Prostate gland (tissue), 2 donors: ENCODE measurements around the gene GTPBP3. TPM values are rescaled to one million over a fixed set of nuclear protein-coding genes. Genes with fewer than 3 reads are reported as not detected.

Source experiments
- DNase-seq: peaks from one replicate; pipeline ENCODE4 v3.0.0-alpha.2; 2019; ENCODE audit warnings: low spot score
- H3K27ac ChIP-seq, 2 donors: fragments of 200-600 bp; sonication (generic); 2 replicates each; pipeline ENCODE4 v1.5.1; 2017 to 2019
- H3K27me3 ChIP-seq: fragments of 200-600 bp; sonication (generic); replicated peaks from 2 replicates; pipeline ENCODE4 v1.5.1; 2019; ENCODE audit not compliant: insufficient read depth
- H3K36me3 ChIP-seq, 2 donors: fragments of 200-600 bp; sonication (generic); 1 replicate in 1 of 2; 2 replicates in 1 of 2; pipeline versions ENCODE4 v1.5.1 to v1.8.1; 2017 to 2019
- H3K4me1 ChIP-seq: fragments of 200-600 bp; sonication (generic); replicated peaks from 2 replicates; pipeline ENCODE4 v1.5.1; 2019
- H3K4me3 ChIP-seq, 2 donors: fragments of 200-600 bp; sonication (generic); 2 replicates each; pipeline ENCODE4 v1.5.1; 2017 to 2019
- H3K9me3 ChIP-seq: fragments of 200-600 bp; sonication (generic); 2 replicates; pipeline ENCODE4 v1.5.1; 2017
- CTCF ChIP-seq, 4 experiments: fragments of 200-600 bp in 2 of 4; fragments of 450-650 bp in 2 of 4; sonication (generic) in 2 of 4; IDR thresholded peaks; 1 replicate in 3 of 4; 2 replicates in 1 of 4; pipeline ENCODE4 v1.5.1; 2016 to 2019; ENCODE audit warnings: antibody characterized with exemption in 4 of 4, mild to moderate bottlenecking in 2 of 4, moderate library complexity in 2 of 4
- POLR2A ChIP-seq: fragments of 450-650 bp; IDR thresholded peaks from one replicate; pipeline ENCODE4 v1.6.1; 2016; ENCODE audit warnings: antibody characterized with exemption, mild to moderate bottlenecking
- POLR2AphosphoS5 ChIP-seq: sonication (generic); formaldehyde crosslinking; IDR thresholded peaks from one replicate; pipeline ENCODE4 v1.6.1; 2017; ENCODE audit warnings: antibody characterized with exemption
- WGBS: methylation state at CpG from one replicate; pipeline ENCODE4 v1.1.5; 2018; 5-methylcytosine and 5-hydroxymethylcytosine counted together
- intact Hi-C: fragments of 100-400 bp; cut with DNase I; formaldehyde crosslinking; loops from one replicate; pipeline ENCODE4 v1.14.2; 2022
- total RNA-seq, 2 donors: library from RNA; depleted of rRNA; stranded (reverse); fragments of >200 nt; gene quantifications; one replicate each; pipeline ENCODE4 v1.1.0, GENCODE V29; 2016

Gene GTPBP3
- total RNA-seq, 2 donors from 2014 or later: 42.4 to 67.0 TPM

- intact Hi-C loops: no loop called here
- Histone ChIP-seq H3K9me3 (no peaks in the 10 kb centered on the region), H3K36me3 (no peaks in the 10 kb centered on the region), H3K27me3 (no peaks in the 10 kb centered on the region), H3K4me1 (peaks cover 4% of the 10 kb centered on the region), H3K4me3 (no peak overlapping the region), H3K27ac (no peak overlapping the region)
- DNase-seq: no peak
- WGBS: 89% methylated on average over 34 of the region's 34 CpGs
- TF ChIP-seq CTCF (IDR thresholded peaks at IDR 0.05): no peak
- no peak for TF ChIP-seq POLR2AphosphoS5
- TF ChIP-seq POLR2A: no peak
Measured at GRCh38 chr19:17339088-17339741, 1.9 kb downstream of the GTPBP3 start.

- Histone ChIP-seq H3K4me1 (no peaks in the 10 kb centered on the region), H3K27ac (no peak overlapping the region), H3K9me3 (no peaks in the 10 kb centered on the region), H3K36me3 (no peaks in the 10 kb centered on the region), H3K27me3 (no peaks in the 10 kb centered on the region), H3K4me3 (no peak overlapping the region)
- 72% methylated on average over 21 of the region's 21 CpGs for WGBS
- no peak for TF ChIP-seq POLR2A
- no peak for TF ChIP-seq CTCF (IDR thresholded peaks at IDR 0.05)
- no peak for TF ChIP-seq POLR2AphosphoS5
- intact Hi-C loops: no loop called here
- no peak for DNase-seq
Measured at GRCh38 chr19:17340302-17340870, 3.0 kb downstream of the GTPBP3 start.

GRCh38 chr19:17340871-17341357 lies 3.6 kb downstream of the GTPBP3 start:
- intact Hi-C loops: no loop called here
- 80% methylated on average over 17 of the region's 17 CpGs for WGBS
- TF ChIP-seq POLR2A (no peak), CTCF (IDR thresholded peaks at IDR 0.05) (no peak), POLR2AphosphoS5 (no peak)
- H3K27ac ChIP-seq: no peak overlapping the region
- H3K36me3 ChIP-seq: no peaks in the 10 kb centered on the region
- no peaks in the 10 kb centered on the region for H3K4me1 ChIP-seq
- H3K9me3 ChIP-seq: no peaks in the 10 kb centered on the region
- H3K27me3 ChIP-seq: no peaks in the 10 kb centered on the region
- no peak for DNase-seq
- H3K4me3 ChIP-seq: no peak overlapping the region

DNA sequence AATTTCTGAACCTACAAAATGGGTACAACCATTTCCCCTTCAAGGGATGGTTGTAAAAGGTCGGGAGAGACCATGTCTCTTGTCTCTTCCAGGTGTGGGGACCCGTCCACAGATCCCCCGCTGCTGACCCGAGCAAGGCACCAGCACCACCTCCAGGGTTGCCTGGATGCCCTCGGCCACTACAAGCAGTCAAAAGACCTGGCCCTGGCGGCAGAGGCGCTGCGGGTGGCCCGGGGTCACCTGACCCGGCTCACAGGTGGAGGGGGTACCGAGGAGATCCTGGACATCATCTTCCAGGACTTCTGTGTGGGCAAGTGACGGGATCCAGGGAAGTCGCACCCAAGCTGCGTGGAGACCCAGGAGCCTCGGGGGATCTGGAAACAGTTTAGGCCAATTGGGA lies 4.0 kb downstream of the GTPBP3 start:
- WGBS: 91% methylated on average over 14 of the region's 15 CpGs
- no peak for DNase-seq
- H3K27ac ChIP-seq: no peak overlapping the region
- TF ChIP-seq CTCF (IDR thresholded peaks at IDR 0.05) (no peak), POLR2A (no peak), POLR2AphosphoS5 (no peak)
- no peak overlapping the region for H3K4me3 ChIP-seq
- H3K9me3 ChIP-seq: no peaks in the 10 kb centered on the region
- H3K27me3 ChIP-seq: no peaks in the 10 kb centered on the region
- H3K36me3 ChIP-seq: no peaks in the 10 kb centered on the region
- intact Hi-C loops: no loop called here
- no peaks in the 10 kb centered on the region for H3K4me1 ChIP-seq

DNA sequence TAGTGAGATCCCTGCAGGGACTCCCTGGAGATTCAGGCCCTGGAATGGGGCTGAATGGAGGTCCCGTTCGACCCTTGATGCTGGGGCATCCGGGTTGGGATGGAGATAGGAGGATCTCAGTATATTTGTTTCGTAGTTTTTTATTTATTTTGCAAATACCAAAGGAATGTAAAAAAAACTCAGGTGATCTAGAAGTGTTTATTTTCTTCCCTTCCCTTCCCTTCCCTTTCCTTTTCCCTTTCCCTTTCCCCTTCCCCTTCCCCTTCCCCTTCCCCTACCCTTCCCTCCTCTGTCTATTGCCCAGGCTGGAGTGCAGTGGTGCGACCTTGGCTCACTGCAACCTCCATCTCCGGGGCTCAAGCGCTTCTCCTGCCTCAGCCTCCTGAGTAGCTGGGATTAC lies 4.5 kb downstream of the GTPBP3 start:
- no peaks in the 10 kb centered on the region for H3K36me3 ChIP-seq
- TF ChIP-seq POLR2AphosphoS5 (no peak), POLR2A (no peak), CTCF (IDR thresholded peaks at IDR 0.05) (no peak)
- H3K4me3 ChIP-seq: no peak overlapping the region
- H3K27ac ChIP-seq: no peak overlapping the region
- no peaks in the 10 kb centered on the region for H3K9me3 ChIP-seq
- DNase-seq: no peak
- 85% methylated on average over 7 of the region's 7 CpGs for WGBS
- no peaks in the 10 kb centered on the region for H3K4me1 ChIP-seq
- intact Hi-C loops: no loop called here
- H3K27me3 ChIP-seq: no peaks in the 10 kb centered on the region
